GM12864 (cell line): ENCODE measurements around the gene SURF1.
A peak's percentile ranks its signal among the peaks of the same experiment; 100 is the strongest.

ENCODE experiments used
- DNase-seq: peaks from one replicate; pipeline ENCODE4 v3.0.0-alpha.2; 2011; ENCODE audit warnings: low read depth
- H3K4me3 ChIP-seq: 2 replicates; pipeline ENCODE4 v1.5.1; 2011; ENCODE audit warnings: mild to moderate bottlenecking, low read depth, low read length, control low read depth
- CTCF ChIP-seq: IDR thresholded peaks from 2 replicates; pipeline ENCODE4 v1.5.1; 2011; ENCODE audit warnings: low read depth, mild to moderate bottlenecking, moderate library complexity, low read length, control low read depth, inconsistent platforms; ENCODE audit errors: missing control alignments

SURF1 gene

GRCh38 chr9:133342570-133342969 is 13.7 kb downstream of the SURF1 start:
- DNase-seq: no peak
- peak; percentile 33 for TF ChIP-seq CTCF
- no peak overlapping the region for H3K4me3 ChIP-seq

GRCh38 chr9:133342069-133342406 is 14.2 kb downstream of the SURF1 start:
- no peak overlapping the region for H3K4me3 ChIP-seq
- peak; percentile 22 for TF ChIP-seq CTCF
- DNase-seq: no peak

GRCh38 chr9:133341369-133342068 is 14.8 kb downstream of the SURF1 start:
- no peak for TF ChIP-seq CTCF
- H3K4me3 ChIP-seq: no peak overlapping the region
- DNase-seq: no peak

- TF ChIP-seq CTCF: no peak
- DNase-seq: no peak
- no peak overlapping the region for H3K4me3 ChIP-seq
These were observed 15.4 kb downstream of the SURF1 start for GRCh38 chr9:133340916-133341315.

- no peak for DNase-seq
- TF ChIP-seq CTCF: no peak
- no peak overlapping the region for H3K4me3 ChIP-seq
These were observed 16.0 kb downstream of the SURF1 start for GRCh38 chr9:133340256-133340655.

- no peak for TF ChIP-seq CTCF
- no peak for DNase-seq
- H3K4me3 ChIP-seq: no peak overlapping the region
These were observed 16.6 kb downstream of the SURF1 start for GRCh38 chr9:133339641-133340040.
